ENCODE results near the gene FAM240B. TPM values are rescaled to one million over a fixed set of nuclear protein-coding genes. Genes with fewer than 3 reads are reported as not detected.

The FAM240B gene
- total and polyA plus RNA-seq, 2 of the 8 experiments (the other 6 are each of a cell fraction or from before 2014, with no cell fraction given), result not detected

DNA sequence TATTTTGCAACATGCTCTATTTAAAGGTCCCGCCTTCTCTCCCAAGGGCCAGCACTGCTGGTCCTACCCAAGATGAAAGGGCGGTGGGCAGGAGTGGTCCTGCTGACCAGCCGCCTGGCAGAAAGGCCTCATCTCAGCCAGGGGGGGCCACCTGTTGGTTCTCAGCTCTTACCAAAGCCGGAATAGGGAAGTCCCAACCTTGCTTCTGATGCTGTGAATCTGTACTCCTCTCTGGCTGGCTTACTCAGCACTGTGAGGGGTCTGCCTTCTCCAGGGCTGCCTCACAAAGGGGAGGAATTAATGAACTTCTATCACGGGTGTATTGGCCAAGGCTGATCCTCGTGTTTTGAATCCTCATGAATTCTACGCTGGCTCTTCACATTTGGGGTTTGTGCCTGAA is 13.6 kb upstream of the FAM240B start:
- WGBS, 2 experiments (ENCODE audit: extremely low coverage in 1 of 2, insufficient coverage in 1 of 2, insufficient read length in 1 of 2, insufficient replicate concordance in 2 of 2, low coverage in 1 of 2, low lambda C conversion rate in 2 of 2, missing lambda C conversion rate in 1 of 2), result 90% methylated on average over 7 of the region's 7 CpGs; no CpG with 5 or more reads in 1 of the 2 experiments
- no peak for FAIRE-seq
- H3K79me1 ChIP-seq (ENCODE audit: low read depth, low read length), result no peaks in the 10 kb centered on the region
- CTCF ChIA-PET (ENCODE audit: partially characterized antibody), result interaction anchor here (1.0 to 2.2 kb wide), 3 partner anchors 12 to 26 kb away, joined by 3 to 5 read pairs (median 3); no protein-coding TSS in a partner anchor
- no peak overlapping the region for H2BK12ac ChIP-seq (ENCODE audit: low read depth, low read length)
- H3K27ac ChIP-seq (ENCODE audit: low read depth, low read length), result no peak overlapping the region
- no peaks in the 10 kb centered on the region for H3K27me3 ChIP-seq (replicated peaks in 1 of 4; ENCODE audit: control insufficient read depth in 3 of 4, extremely low read depth in 1 of 4, insufficient read depth in 3 of 4, low read length in 3 of 4)
- no peaks in the 10 kb centered on the region for H3K79me2 ChIP-seq (ENCODE audit: control insufficient read depth in 1 of 2, insufficient read depth in 2 of 2, low read length in 2 of 2)
- no peak overlapping the region for H3K23ac ChIP-seq (ENCODE audit: insufficient read length)
- H3K4me1 ChIP-seq (replicated peaks in 1 of 4; ENCODE audit: control insufficient read depth in 3 of 4, insufficient read depth in 4 of 4, low read length in 3 of 4), result no peaks in the 10 kb centered on the region
- H3K56ac ChIP-seq (replicated peaks; ENCODE audit: insufficient read length, low read depth, low read length), result no peak overlapping the region
- no peak for DNase-seq (ENCODE audit: low read depth in 1 of 2, low spot score in 2 of 2)
- no peaks in the 10 kb centered on the region for H3K23me2 ChIP-seq (ENCODE audit: low read depth, low read length)
- H3K4me2 ChIP-seq (ENCODE audit: insufficient read depth in 1 of 2, low read depth in 2 of 2, low read length in 2 of 2), result no peak overlapping the region
- no peak overlapping the region for H3K9ac ChIP-seq (replicated peaks in 1 of 4; ENCODE audit: extremely low read depth in 1 of 4, low read depth in 3 of 4, low read length in 3 of 4)
- no peak overlapping the region for H2BK20ac ChIP-seq (ENCODE audit: low read length)
- H2AK5ac ChIP-seq (ENCODE audit: low read depth, low read length), result no peak overlapping the region
- POLR2A ChIA-PET (ENCODE audit: partially characterized antibody), result interaction anchor here (0.6 kb wide), 1 partner anchor 717 kb away, joined by 3 read pairs; no protein-coding TSS in a partner anchor
- no peak overlapping the region for H2BK5ac ChIP-seq (ENCODE audit: low read depth, low read length)
- H3K4me3 ChIP-seq (ENCODE audit: extremely low read depth in 1 of 4, insufficient read depth in 2 of 4, low read depth in 3 of 4, low read length in 4 of 4), result no peak overlapping the region
- no peak overlapping the region for H2BK15ac ChIP-seq (ENCODE audit: low read length)
- H4K91ac ChIP-seq (replicated peaks; ENCODE audit: insufficient read length, low read length), result no peak overlapping the region
- H2BK120ac ChIP-seq (replicated peaks; ENCODE audit: low read depth, low read length), result no peak overlapping the region
- H4K20me1 ChIP-seq (replicated peaks in 1 of 2; ENCODE audit: control insufficient read depth in 1 of 2, insufficient read depth in 2 of 2, low read length in 2 of 2), result no peaks in the 10 kb centered on the region
- no peak overlapping the region; the same call in 1 of the 2 replicates for H3K18ac ChIP-seq (ENCODE audit: extremely low read depth, low read length)
- H4K8ac ChIP-seq (ENCODE audit: extremely low read depth, insufficient read depth, low read length), result no peak overlapping the region
- no peak overlapping the region for H2AFZ ChIP-seq (ENCODE audit: low read length)
- no peak overlapping the region for H3K14ac ChIP-seq (ENCODE audit: insufficient read length)
- no peaks in the 10 kb centered on the region for H3K9me3 ChIP-seq (ENCODE audit: insufficient read depth in 2 of 2, low read depth in 1 of 2, low read length in 1 of 2)
- H4K5ac ChIP-seq (ENCODE audit: insufficient read length, low read depth, low read length), result no peak overlapping the region
- no peaks in the 10 kb centered on the region for H3K36me3 ChIP-seq (ENCODE audit: control insufficient read depth in 2 of 4, insufficient read depth in 4 of 4, low read length in 3 of 4)
- H3K4ac ChIP-seq (replicated peaks; ENCODE audit: insufficient read length, low read depth, low read length), result no peak overlapping the region
- TF ChIP-seq, protein P1, sequence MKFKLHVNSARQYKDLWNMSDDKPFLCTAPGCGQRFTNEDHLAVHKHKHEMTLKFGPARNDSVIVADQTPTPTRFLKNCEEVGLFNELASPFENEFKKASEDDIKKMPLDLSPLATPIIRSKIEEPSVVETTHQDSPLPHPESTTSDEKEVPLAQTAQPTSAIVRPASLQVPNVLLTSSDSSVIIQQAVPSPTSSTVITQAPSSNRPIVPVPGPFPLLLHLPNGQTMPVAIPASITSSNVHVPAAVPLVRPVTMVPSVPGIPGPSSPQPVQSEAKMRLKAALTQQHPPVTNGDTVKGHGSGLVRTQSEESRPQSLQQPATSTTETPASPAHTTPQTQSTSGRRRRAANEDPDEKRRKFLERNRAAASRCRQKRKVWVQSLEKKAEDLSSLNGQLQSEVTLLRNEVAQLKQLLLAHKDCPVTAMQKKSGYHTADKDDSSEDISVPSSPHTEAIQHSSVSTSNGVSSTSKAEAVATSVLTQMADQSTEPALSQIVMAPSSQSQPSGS (IDR thresholded peaks at IDR 0.05; ENCODE audit: low read length), result no peak
- TF ChIP-seq RFX5 (IDR thresholded peaks at IDR 0.05; ENCODE audit: borderline replicate concordance, low read depth, low read length), result no peak
- no peak for TF ChIP-seq EP300 (IDR thresholded peaks at IDR 0.05; ENCODE audit: borderline replicate concordance in 1 of 2, low read depth in 2 of 2, low read length in 2 of 2)
- TF ChIP-seq, protein P2, sequence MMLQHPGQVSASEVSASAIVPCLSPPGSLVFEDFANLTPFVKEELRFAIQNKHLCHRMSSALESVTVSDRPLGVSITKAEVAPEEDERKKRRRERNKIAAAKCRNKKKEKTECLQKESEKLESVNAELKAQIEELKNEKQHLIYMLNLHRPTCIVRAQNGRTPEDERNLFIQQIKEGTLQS (IDR thresholded peaks at IDR 0.05; ENCODE audit: insufficient read depth, low read depth, low read length), result no peak
- TF ChIP-seq MAFK (IDR thresholded peaks at IDR 0.05; ENCODE audit: low read depth, low read length), result no peak
- TF ChIP-seq EGR1 (IDR thresholded peaks at IDR 0.05; ENCODE audit: borderline replicate concordance, low read depth, low read length), result no peak
- TF ChIP-seq SUZ12 (IDR thresholded peaks at IDR 0.05; ENCODE audit: low read length), result no peak
- TF ChIP-seq SIX5 (IDR thresholded peaks at IDR 0.05; ENCODE audit: low read depth, low read length), result no peak
- no peak for TF ChIP-seq CHD2 (IDR thresholded peaks at IDR 0.05; ENCODE audit: low read length)
- no peak for TF ChIP-seq TBP (IDR thresholded peaks at IDR 0.05; ENCODE audit: low read depth, low read length)
- no peak for TF ChIP-seq RXRA (IDR thresholded peaks at IDR 0.05; ENCODE audit: insufficient read depth, low read depth, low read length)
- TF ChIP-seq GTF2F1 (IDR thresholded peaks at IDR 0.05; ENCODE audit: borderline replicate concordance, low read depth, low read length), result no peak

Data from H1 (cell line).